Activated CD8-positive, alpha-beta T cell treated with anti-CD3 and anti-CD28 coated beads, Interleukin-2, amount 10 ng/mL, durations not matched to agents 7 days and 5 days (primary cell): ENCODE measurements around the gene RHOH. TPM values are rescaled to one million over a fixed set of nuclear protein-coding genes. Genes with fewer than 3 reads are reported as not detected.

Source experiments
- ATAC-seq: fragments of 150-1000 bp; cut with Tn5 transposase; one replicate; pipeline ENCODE4 v1.10.0; 2021; ENCODE audit warnings: moderate library complexity
- CTCF ChIA-PET: fragments of 350-600 bp; sonication (Branson Sonifier 250); formaldehyde crosslinking; loops from one replicate; lab custom pipeline; 2021; ENCODE audit warnings: antibody characterized with exemption; lab: Charles Lee
- POLR2A ChIA-PET: fragments of 350-600 bp; sonication (Branson Sonifier 250); formaldehyde crosslinking; loops from one replicate; lab custom pipeline; 2021; ENCODE audit warnings: antibody characterized with exemption; lab: Charles Lee
- DNase-seq: peaks from one replicate; pipeline ENCODE4 v3.0.0-alpha.2; 2020
- H3K27ac Mint-ChIP-seq: one replicate; pipeline ENCODE4 v1.8.0; 2021; ENCODE audit warnings: mild to moderate bottlenecking, mixed read lengths
- H3K27me3 Mint-ChIP-seq: one replicate; pipeline ENCODE4 v1.8.0; 2021; ENCODE audit warnings: low read depth, mixed read lengths
- H3K36me3 Mint-ChIP-seq: one replicate; pipeline ENCODE4 v1.8.0; 2021; ENCODE audit warnings: low read depth, mixed read lengths
- H3K4me1 Mint-ChIP-seq: one replicate; pipeline ENCODE4 v1.8.0; 2021; ENCODE audit warnings: low read depth, mixed read lengths
- H3K4me3 Mint-ChIP-seq: one replicate; pipeline ENCODE4 v1.8.0; 2021; ENCODE audit warnings: mild to moderate bottlenecking, mixed read lengths
- H3K9me3 Mint-ChIP-seq: one replicate; pipeline ENCODE4 v1.8.0; 2022; ENCODE audit warnings: mixed read lengths; ENCODE audit not compliant: insufficient read depth
- total RNA-seq, 2 experiments: library from RNA; stranded (reverse); gene quantifications; one replicate each; pipeline ENCODE4 v1.2.3, GENCODE V29; 2021

RHOH gene
- total RNA-seq, 2 experiments from 2014 or later, result 147 to 159 TPM

DNA sequence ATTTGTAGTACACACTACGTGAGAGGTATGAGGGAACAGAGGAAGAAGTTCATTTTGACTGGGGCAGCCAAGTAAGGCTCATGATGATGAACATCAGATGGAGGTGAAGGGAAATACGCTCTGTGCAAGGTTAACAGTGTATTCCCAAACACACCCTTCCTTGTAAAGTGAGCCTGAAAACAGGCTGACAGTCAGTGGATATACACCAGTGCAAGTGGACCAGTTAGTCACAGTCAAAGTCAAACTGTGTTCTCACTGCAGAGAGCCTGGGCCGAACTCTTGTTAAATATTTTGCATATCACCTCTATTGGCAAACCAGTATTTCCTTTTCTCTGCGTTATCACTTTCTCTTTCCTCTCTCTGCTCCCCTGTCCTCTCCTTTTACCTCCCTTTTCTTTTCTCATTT lies 23.4 kb upstream of the RHOH start:
- peak; percentile 81 for ATAC-seq
- Mint-ChIP-seq H3K27me3 (no peaks in the 10 kb centered on the region), H3K27ac (peak overlapping the region; percentile 84), H3K4me1 (peaks cover 32% of the 10 kb centered on the region), H3K36me3 (peaks cover 5% of the 10 kb centered on the region), H3K4me3 (peak overlapping the region; percentile 52), H3K9me3 (no peaks in the 10 kb centered on the region)
- CTCF ChIA-PET, result no interaction called here
- DNase-seq, result peak; percentile 38
- POLR2A ChIA-PET, result interaction anchor here (0.8 kb wide), 1 partner anchor 17 kb away, joined by 3 read pairs; no protein-coding TSS in a partner anchor

DNA sequence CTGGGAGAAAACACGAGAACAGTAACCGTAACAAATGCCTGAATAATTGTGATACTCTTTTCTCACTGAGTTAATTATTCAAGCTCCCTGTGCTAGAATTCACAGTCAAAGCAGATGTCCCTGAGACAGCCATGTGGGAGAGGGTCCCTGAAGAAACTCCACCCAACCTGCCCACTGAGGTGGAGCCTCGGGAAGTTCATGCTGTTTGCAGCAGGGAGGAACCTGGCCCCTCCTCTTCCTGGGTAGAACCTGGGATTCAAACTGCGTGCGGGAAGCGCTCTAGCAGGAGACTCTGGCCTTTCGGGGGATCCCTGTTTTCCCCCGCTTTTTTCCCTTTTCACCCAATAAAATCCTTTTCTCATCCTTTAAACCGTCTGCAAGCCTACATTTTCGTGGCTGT lies 20.2 kb upstream of the RHOH start:
- Mint-ChIP-seq H3K4me1 (peaks cover 34% of the 10 kb centered on the region), H3K4me3 (no peak overlapping the region), H3K27ac (no peak overlapping the region), H3K27me3 (no peaks in the 10 kb centered on the region), H3K9me3 (no peaks in the 10 kb centered on the region), H3K36me3 (peaks cover 3% of the 10 kb centered on the region)
- POLR2A ChIA-PET, result no interaction called here
- ATAC-seq (no peak), DNase-seq (no peak)
- CTCF ChIA-PET, result no interaction called here

DNA sequence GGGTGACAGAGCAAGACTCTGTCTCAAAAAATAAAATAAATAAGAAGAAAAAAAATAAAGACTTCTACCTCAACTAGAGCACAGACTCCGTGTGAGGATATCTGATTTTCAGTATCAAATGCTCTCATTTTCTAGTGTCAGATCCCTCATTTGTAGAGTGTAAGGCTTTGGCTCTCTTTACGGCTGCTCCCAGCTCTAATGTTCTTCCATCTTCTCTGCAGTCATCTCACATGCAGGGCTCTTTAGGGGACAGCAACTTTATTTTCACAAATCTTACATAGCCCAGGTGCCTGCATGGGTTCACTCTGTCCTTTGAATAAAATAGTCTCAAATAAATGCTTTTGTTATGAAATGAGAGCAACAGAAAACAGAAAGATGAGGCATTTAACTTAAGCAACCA lies 19.2 kb upstream of the RHOH start:
- peaks cover 34% of the 10 kb centered on the region for H3K4me1 Mint-ChIP-seq
- DNase-seq (no peak), ATAC-seq (no peak)
- POLR2A ChIA-PET, result no interaction called here
- CTCF ChIA-PET, result interaction anchor here (0.9 to 1.3 kb wide), 2 partner anchors 17 to 148 kb away, joined by 3 to 4 read pairs; no protein-coding TSS in a partner anchor
- H3K27me3 Mint-ChIP-seq, result no peaks in the 10 kb centered on the region
- H3K27ac Mint-ChIP-seq, result no peak overlapping the region
- no peaks in the 10 kb centered on the region for H3K9me3 Mint-ChIP-seq
- H3K36me3 Mint-ChIP-seq, result peaks cover 3% of the 10 kb centered on the region
- H3K4me3 Mint-ChIP-seq, result no peak overlapping the region

DNA sequence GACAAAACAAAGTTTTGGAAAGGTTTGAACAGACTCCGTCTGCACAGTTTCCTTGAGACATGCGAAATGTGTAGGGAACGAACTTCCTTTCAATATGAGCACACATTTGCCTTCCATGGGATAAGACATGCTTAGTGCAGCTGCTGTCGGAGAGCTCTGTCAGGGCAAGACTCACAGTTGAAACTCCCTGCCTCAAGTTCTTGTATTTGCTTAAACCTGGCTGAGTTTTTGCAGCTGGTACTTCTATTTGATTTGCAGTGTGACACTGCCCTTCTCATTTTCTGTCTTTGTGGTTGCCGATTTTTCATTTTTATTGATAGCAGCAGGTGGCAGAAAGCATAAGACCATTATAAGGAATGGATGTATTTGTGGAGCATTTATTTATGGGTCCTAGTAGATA lies 18.2 kb upstream of the RHOH start:
- ATAC-seq, result no peak
- DNase-seq, result no peak
- ChIA-PET POLR2A (no interaction called here), CTCF (interaction anchor here (1.3 kb wide), 1 partner anchor 16 kb away, joined by 3 read pairs; no protein-coding TSS in a partner anchor)
- H3K36me3 Mint-ChIP-seq, result no peaks in the 10 kb centered on the region
- peaks cover 29% of the 10 kb centered on the region for H3K4me1 Mint-ChIP-seq
- no peak overlapping the region for H3K4me3 Mint-ChIP-seq
- no peaks in the 10 kb centered on the region for H3K9me3 Mint-ChIP-seq
- H3K27me3 Mint-ChIP-seq, result no peaks in the 10 kb centered on the region
- H3K27ac Mint-ChIP-seq, result no peak overlapping the region

DNA sequence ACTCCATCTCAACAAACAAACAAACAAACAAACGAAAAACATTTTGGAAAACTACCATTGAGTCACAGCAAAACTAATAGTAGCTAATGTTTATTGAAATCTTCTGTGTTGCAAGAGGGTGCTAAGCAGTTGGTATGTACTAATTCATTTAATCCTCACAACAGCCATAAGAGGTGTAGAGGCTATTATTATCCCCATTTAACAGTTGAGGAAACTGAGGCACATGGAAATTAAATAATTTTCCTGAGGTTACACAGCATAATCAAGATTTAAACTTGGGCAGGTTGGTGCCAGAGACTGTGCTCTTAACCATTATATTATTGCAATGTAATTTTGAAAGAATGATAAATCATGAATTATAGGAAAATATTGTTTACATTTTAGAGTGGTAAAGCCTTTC lies 17.5 kb upstream of the RHOH start:
- ATAC-seq, result no peak
- ChIA-PET POLR2A (no interaction called here), CTCF (no interaction called here)
- Mint-ChIP-seq H3K4me1 (peaks cover 30% of the 10 kb centered on the region), H3K9me3 (no peaks in the 10 kb centered on the region), H3K4me3 (no peak overlapping the region), H3K27ac (no peak overlapping the region), H3K27me3 (no peaks in the 10 kb centered on the region), H3K36me3 (no peaks in the 10 kb centered on the region)
- DNase-seq, result no peak

DNA sequence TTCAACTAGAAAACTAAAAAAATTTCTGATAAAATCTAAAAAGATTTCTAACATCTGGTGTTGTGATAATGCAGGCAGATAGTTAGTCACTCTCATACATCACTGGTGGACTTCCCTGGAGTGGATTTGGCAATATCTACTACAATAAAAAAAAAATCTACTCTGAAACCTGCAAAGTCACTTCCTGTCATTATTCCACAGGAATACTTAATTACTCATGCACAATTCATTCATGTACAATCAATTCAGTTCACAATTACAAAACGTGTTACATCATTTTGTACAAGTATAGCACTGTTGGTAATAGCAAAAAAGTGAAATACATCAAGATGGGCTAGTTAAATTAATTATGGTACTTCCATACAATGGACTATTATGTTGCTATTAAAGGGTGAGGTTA lies 16.5 kb upstream of the RHOH start:
- POLR2A ChIA-PET, result no interaction called here

DNA sequence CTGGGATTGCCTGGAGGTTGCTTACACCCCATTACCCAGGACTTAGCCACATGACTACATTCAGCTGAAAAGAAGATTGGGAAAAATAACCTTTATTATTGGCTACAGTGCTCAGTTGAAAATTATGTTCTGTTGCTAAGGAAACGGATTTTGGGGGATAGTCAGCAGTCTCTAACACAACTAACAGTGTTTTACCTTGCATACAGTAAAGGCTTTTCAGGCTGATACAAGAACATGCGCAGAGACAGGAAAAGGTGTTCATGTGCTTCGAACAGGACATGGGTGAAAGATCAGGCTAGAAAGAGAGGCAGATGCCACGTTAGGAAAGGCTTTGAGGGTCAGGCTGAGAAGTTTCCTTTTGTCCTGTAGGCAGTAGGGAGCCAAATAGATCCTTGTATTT lies 14.8 kb upstream of the RHOH start:
- DNase-seq (no peak), ATAC-seq (no peak)
- Mint-ChIP-seq H3K36me3 (peaks cover 3% of the 10 kb centered on the region), H3K4me1 (peaks cover 44% of the 10 kb centered on the region), H3K9me3 (no peaks in the 10 kb centered on the region), H3K4me3 (no peak overlapping the region), H3K27ac (no peak overlapping the region), H3K27me3 (no peaks in the 10 kb centered on the region)
- POLR2A ChIA-PET, result interaction anchor here (0.8 kb wide), 2 partner anchors 9 to 17 kb away, joined by 3 to 4 read pairs; no protein-coding TSS in a partner anchor
- CTCF ChIA-PET, result interaction anchor here (1.0 to 3.5 kb wide), 2 partner anchors 135 to 143 kb away, joined by 3 to 14 read pairs; no protein-coding TSS in a partner anchor

More for the DNA sequence above, 16.5 kb upstream of the RHOH start:
- CTCF ChIA-PET, result no interaction called here
- DNase-seq, result no peak
- Mint-ChIP-seq H3K4me3 (no peak overlapping the region), H3K9me3 (no peaks in the 10 kb centered on the region), H3K27me3 (no peaks in the 10 kb centered on the region), H3K27ac (no peak overlapping the region), H3K36me3 (no peaks in the 10 kb centered on the region), H3K4me1 (peaks cover 32% of the 10 kb centered on the region)
- ATAC-seq, result no peak

DNA sequence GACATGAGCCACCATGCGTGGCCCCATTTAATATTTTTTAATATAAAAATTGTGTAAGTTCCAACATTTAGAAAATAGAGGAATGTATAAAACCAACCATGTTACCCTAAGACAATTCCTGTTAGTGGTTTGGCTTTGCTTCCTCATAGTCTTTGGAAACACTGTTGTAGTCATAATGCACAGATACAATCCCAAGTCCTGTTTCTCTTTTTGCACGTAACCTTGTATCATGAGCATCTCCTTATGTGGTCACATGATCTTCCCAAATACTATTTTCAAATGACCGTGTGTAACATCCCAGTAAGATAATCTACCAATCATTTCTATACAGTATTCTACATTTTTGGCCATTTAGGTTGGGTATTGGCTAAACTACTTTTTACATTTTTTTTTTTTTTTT lies 13.9 kb upstream of the RHOH start:
- Mint-ChIP-seq H3K36me3 (peaks cover 3% of the 10 kb centered on the region), H3K27me3 (no peaks in the 10 kb centered on the region), H3K9me3 (no peaks in the 10 kb centered on the region), H3K4me3 (no peak overlapping the region), H3K27ac (no peak overlapping the region), H3K4me1 (peaks cover 50% of the 10 kb centered on the region)
- no peak for DNase-seq
- no peak for ATAC-seq
- ChIA-PET CTCF (interaction anchor here (1.4 to 3.5 kb wide), 2 partner anchors 127 to 134 kb away, joined by 4 to 14 read pairs; no protein-coding TSS in a partner anchor), POLR2A (interaction anchor here (0.5 to 2.0 kb wide), 3 partner anchors 16 to 97 kb away, joined by 3 to 10 read pairs (median 6); no protein-coding TSS in a partner anchor)

DNA sequence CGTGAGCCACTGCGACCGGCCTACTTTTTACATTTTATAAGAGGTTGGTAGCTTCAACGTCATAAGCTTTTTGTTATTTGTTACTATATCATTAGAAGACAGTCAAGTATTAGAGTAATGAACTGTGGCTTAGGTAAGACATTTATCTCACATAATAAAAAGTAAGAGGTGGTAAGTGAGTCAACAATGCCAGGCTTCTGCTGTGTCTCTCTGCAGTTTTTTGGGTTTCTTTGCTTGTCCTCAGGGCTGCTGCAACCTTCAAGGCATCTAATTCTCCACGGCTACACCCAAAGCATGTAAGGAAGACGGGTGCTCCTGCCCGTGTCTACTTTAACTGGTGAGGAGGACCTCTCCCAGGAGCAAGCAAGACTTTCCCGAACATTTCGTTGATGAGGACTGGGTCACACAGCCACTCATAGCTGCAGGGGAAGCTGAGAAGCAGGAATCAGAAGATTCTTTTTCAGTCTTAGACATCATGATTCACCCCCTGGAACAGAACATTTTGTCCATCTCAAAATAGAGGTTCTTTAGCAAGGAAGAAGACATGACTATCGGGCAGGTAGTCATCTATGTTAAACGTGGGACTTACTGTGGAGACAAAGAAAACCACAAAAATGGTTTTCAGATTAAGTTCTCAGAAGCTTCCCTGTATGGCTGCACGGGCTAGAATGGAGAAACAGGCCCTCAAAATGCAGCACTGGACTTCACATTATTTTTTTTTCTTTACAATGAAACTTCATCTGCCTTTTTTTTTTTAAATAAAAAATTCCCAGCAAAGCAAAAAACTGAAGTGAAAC lies 13.0 kb upstream of the RHOH start:
- CTCF ChIA-PET, result interaction anchor here (1.4 to 3.5 kb wide), 4 partner anchors 11 to 133 kb away, joined by 3 to 14 read pairs (median 8); partner anchors contain the start of gene N4BP2
- Mint-ChIP-seq H3K4me3 (peak overlapping the region; percentile 32), H3K4me1 (peaks cover 51% of the 10 kb centered on the region), H3K36me3 (peaks cover 3% of the 10 kb centered on the region), H3K9me3 (no peaks in the 10 kb centered on the region), H3K27ac (peak overlapping the region; percentile 72), H3K27me3 (no peaks in the 10 kb centered on the region)
- ATAC-seq, result peak; percentile 85
- POLR2A ChIA-PET, result interaction anchor here (0.5 to 3.7 kb wide), 5 partner anchors 11 to 725 kb away, joined by 3 to 22 read pairs (median 6); partner anchors contain the start of gene LIAS
- no peak for DNase-seq

DNA sequence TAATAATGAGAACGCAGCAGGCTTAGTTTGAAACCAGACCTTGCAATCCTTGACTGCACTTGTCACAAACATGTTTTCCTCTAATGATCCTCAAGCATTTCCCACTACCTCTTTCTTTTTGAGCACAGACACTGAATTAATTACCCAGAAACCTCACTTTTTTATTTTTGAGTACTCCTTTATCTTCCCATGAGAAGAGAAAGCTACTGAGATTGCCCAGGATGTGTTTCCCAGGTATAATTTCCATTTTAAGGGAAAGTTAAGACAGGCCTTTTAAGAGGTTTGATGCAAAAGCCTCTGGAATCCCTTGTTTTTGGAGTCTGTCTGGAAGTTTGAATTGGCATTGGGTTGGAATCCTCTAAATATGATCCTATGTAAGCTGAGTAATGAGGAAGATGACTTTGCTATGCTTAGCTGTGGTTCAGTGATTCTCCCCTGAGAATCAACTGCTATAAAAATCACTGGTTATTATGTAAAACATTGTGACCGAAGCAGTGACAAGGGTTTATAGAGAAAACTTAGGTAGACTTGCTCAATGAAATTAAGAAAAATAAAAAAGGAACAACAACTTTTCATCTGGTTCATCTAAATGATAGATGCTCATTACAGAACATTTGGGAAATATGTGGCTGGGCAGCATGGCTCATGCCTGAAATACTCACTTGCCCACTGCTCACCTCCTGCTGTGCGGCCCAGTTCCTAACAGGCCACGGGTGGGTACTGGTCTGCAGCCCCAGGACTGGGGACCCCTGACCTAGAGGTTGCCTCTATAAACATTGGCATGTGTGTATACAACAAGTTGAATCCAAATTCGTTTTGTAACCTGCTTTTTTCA lies 10.8 kb upstream of the RHOH start:
- CTCF ChIA-PET, result interaction anchor here (0.9 to 3.5 kb wide), 6 partner anchors 9 to 131 kb away, joined by 3 to 14 read pairs (median 5); no protein-coding TSS in a partner anchor
- Mint-ChIP-seq H3K27me3 (no peaks in the 10 kb centered on the region), H3K4me1 (peaks cover 63% of the 10 kb centered on the region), H3K9me3 (no peaks in the 10 kb centered on the region), H3K36me3 (peaks cover 3% of the 10 kb centered on the region), H3K27ac (no peak overlapping the region), H3K4me3 (no peak overlapping the region)
- ATAC-seq, result no peak
- POLR2A ChIA-PET, result interaction anchor here (0.6 to 16.0 kb wide), 4 partner anchors 9 to 89 kb away, joined by 3 to 517 read pairs (median 13); no protein-coding TSS in a partner anchor
- no peak for DNase-seq

DNA sequence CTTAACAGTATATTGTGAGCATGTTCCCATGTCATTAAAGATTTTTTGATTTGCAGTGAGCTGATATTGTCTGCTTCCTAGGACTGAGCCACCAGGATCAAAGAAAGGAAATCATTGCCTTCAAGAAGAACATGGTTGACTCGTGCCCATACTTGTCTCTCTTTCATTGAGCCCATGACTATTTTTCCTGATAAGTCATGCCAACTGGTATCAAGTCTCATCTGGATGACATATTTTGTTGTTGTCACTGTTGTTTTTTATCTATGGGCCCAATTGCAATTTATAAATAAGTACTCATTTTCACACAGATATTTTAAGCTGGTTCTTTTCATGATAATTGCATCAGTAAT lies 10.2 kb upstream of the RHOH start:
- ChIA-PET POLR2A (interaction anchor here (3.7 to 16.0 kb wide), 2 partner anchors 8 to 21 kb away, joined by 22 to 517 read pairs; no protein-coding TSS in a partner anchor), CTCF (interaction anchor here (0.9 to 2.1 kb wide), 2 partner anchors 123 to 131 kb away, joined by 3 to 6 read pairs; no protein-coding TSS in a partner anchor)
- Mint-ChIP-seq H3K36me3 (peaks cover 3% of the 10 kb centered on the region), H3K9me3 (no peaks in the 10 kb centered on the region), H3K27ac (no peak overlapping the region), H3K4me1 (peaks cover 67% of the 10 kb centered on the region), H3K4me3 (no peak overlapping the region), H3K27me3 (no peaks in the 10 kb centered on the region)
- ATAC-seq (no peak), DNase-seq (no peak)
